H1 (cell line): ENCODE measurements around the gene CEP135. TPM values are rescaled to one million over a fixed set of nuclear protein-coding genes. Genes with fewer than 3 reads are reported as not detected.

Experiments
- CTCF ChIA-PET: fragments of 300-600 bp; sonication (Branson Sonifier 250); formaldehyde crosslinking; loops from one replicate; lab custom pipeline; 2021; ENCODE audit not compliant: partially characterized antibody; lab: Charles Lee
- POLR2A ChIA-PET: fragments of 300-600 bp; sonication (Branson Sonifier 250); formaldehyde crosslinking; loops from one replicate; lab custom pipeline; 2021; ENCODE audit warnings: inconsistent platforms; ENCODE audit not compliant: partially characterized antibody; lab: Charles Lee
- DNase-seq, 2 experiments: peaks; one replicate each; pipeline versions ENCODE4 v3.0.0 to v3.0.0-alpha.2; 2010 to 2022; ENCODE audit warnings: low spot score in 2 of 2, low read depth in 1 of 2, mixed read lengths in 1 of 2
- FAIRE-seq: peaks from 2 replicates; lab custom pipeline; 2011; peaks lifted over from hg19 to GRCh38; lab: Jason Lieb, UNC
- H2AFZ ChIP-seq: 2 replicates; pipeline ENCODE4 v1.8.1; 2012; ENCODE audit warnings: low read length, inconsistent platforms
- H2AK5ac ChIP-seq: 2 replicates; pipeline ENCODE4 v1.6.1; 2013; ENCODE audit warnings: low read depth, low read length
- H2BK120ac ChIP-seq: replicated peaks from 2 replicates; pipeline ENCODE3; 2013; ENCODE audit warnings: low read depth, low read length, inconsistent platforms
- H2BK12ac ChIP-seq: 2 replicates; pipeline ENCODE4 v1.6.1; 2013; ENCODE audit warnings: low read depth, low read length
- H2BK15ac ChIP-seq: 2 replicates; pipeline ENCODE4 v1.6.1; 2013; ENCODE audit warnings: low read length
- H2BK20ac ChIP-seq: 2 replicates; pipeline ENCODE4 v1.6.1; 2013; ENCODE audit warnings: low read length
- H2BK5ac ChIP-seq: 2 replicates; pipeline ENCODE4 v1.6.1; 2013; ENCODE audit warnings: low read depth, low read length
- H3K14ac ChIP-seq: 2 replicates; pipeline ENCODE4 v1.6.1; 2013; ENCODE audit warnings: inconsistent platforms; ENCODE audit not compliant: insufficient read length
- H3K18ac ChIP-seq: 2 replicates; pipeline ENCODE4 v1.6.1; 2013; ENCODE audit warnings: low read length; ENCODE audit errors: extremely low read depth
- H3K23ac ChIP-seq: 2 replicates; pipeline ENCODE4 v1.6.1; 2013; ENCODE audit warnings: inconsistent platforms; ENCODE audit not compliant: insufficient read length
- H3K23me2 ChIP-seq: 2 replicates; pipeline ENCODE4 v1.6.1; 2013; ENCODE audit warnings: low read depth, low read length
- H3K27ac ChIP-seq: 2 replicates; pipeline ENCODE4 v1.6.1; 2011; ENCODE audit warnings: low read depth, low read length, inconsistent platforms
- H3K27me3 ChIP-seq, 4 experiments: replicated peaks in 1 of 4; 1 replicate in 1 of 4; 2 replicates in 3 of 4; pipeline versions ENCODE4 v1.6.1 to v1.8.1; 2011 to 2013; ENCODE audit warnings: low read length in 3 of 4, mild to moderate bottlenecking in 3 of 4, inconsistent platforms in 2 of 4, mixed read lengths in 2 of 4, moderate library complexity in 1 of 4; ENCODE audit not compliant: control insufficient read depth in 3 of 4, insufficient read depth in 3 of 4; ENCODE audit errors: extremely low read depth in 1 of 4
- H3K36me3 ChIP-seq, 4 experiments: 2 replicates each; pipeline versions ENCODE4 v1.6.1 to v1.8.1; 2011 to 2013; ENCODE audit warnings: mild to moderate bottlenecking in 4 of 4, low read length in 3 of 4, moderate library complexity in 2 of 4, control low read depth in 1 of 4, inconsistent platforms in 1 of 4; ENCODE audit not compliant: insufficient read depth in 4 of 4, control insufficient read depth in 2 of 4
- H3K4ac ChIP-seq: replicated peaks from 2 replicates; pipeline ENCODE3; 2013; ENCODE audit warnings: low read length, low read depth, mixed read lengths, inconsistent platforms; ENCODE audit not compliant: insufficient read length
- H3K4me1 ChIP-seq, 4 experiments: replicated peaks in 1 of 4; 1 replicate in 1 of 4; 2 replicates in 3 of 4; pipeline versions ENCODE4 v1.6.1 to v1.8.1; 2011 to 2013; ENCODE audit warnings: low read length in 3 of 4, inconsistent platforms in 2 of 4, mixed read lengths in 1 of 4; ENCODE audit not compliant: insufficient read depth in 4 of 4, control insufficient read depth in 3 of 4
- H3K4me2 ChIP-seq, 2 experiments: 2 replicates each; pipeline versions ENCODE4 v1.6.1 to v1.8.1; 2011 to 2013; ENCODE audit warnings: low read depth in 2 of 2, low read length in 2 of 2, control low read depth in 1 of 2, inconsistent platforms in 1 of 2, mild to moderate bottlenecking in 1 of 2; ENCODE audit not compliant: insufficient read depth in 1 of 2
- H3K4me3 ChIP-seq, 4 experiments: fragments of 200-600, 300-600 bp in 1 of 4; sonication (generic), shearing (Covaris generic), sonication (Bioruptor Twin) in 1 of 4; 2 replicates each; pipeline versions ENCODE4 v1.5.1 to v1.8.1; 2011 to 2016; ENCODE audit warnings: low read length in 4 of 4, low read depth in 3 of 4, control low read depth in 2 of 4, inconsistent platforms in 2 of 4, mild to moderate bottlenecking in 2 of 4, mixed read lengths in 1 of 4, moderate library complexity in 1 of 4; ENCODE audit not compliant: insufficient read depth in 2 of 4; ENCODE audit errors: extremely low read depth in 1 of 4
- H3K56ac ChIP-seq: replicated peaks from 2 replicates; pipeline ENCODE3; 2013; ENCODE audit warnings: low read depth, mild to moderate bottlenecking, mixed read lengths, low read length, inconsistent platforms; ENCODE audit not compliant: insufficient read length
- H3K79me1 ChIP-seq: 2 replicates; pipeline ENCODE4 v1.6.1; 2013; ENCODE audit warnings: low read depth, low read length, control low read depth
- H3K79me2 ChIP-seq, 2 experiments: 2 replicates each; pipeline versions ENCODE4 v1.6.1 to v1.8.1; 2012 to 2013; ENCODE audit warnings: low read length in 2 of 2, mild to moderate bottlenecking in 2 of 2, inconsistent platforms in 1 of 2; ENCODE audit not compliant: insufficient read depth in 2 of 2, control insufficient read depth in 1 of 2
- H3K9ac ChIP-seq, 4 experiments: replicated peaks in 1 of 4; 1 replicate in 1 of 4; 2 replicates in 3 of 4; pipeline versions ENCODE4 v1.6.1 to v1.8.1; 2011 to 2013; ENCODE audit warnings: low read depth in 3 of 4, low read length in 3 of 4, control low read depth in 2 of 4, mild to moderate bottlenecking in 2 of 4, moderate library complexity in 2 of 4, inconsistent platforms in 1 of 4; ENCODE audit errors: extremely low read depth in 1 of 4
- H3K9me3 ChIP-seq, 2 experiments: 2 replicates each; pipeline versions ENCODE4 v1.6.1 to v1.8.1; 2012 to 2013; ENCODE audit warnings: mild to moderate bottlenecking in 2 of 2, moderate library complexity in 2 of 2, control low read depth in 1 of 2, inconsistent platforms in 1 of 2, low read depth in 1 of 2, low read length in 1 of 2, mixed read lengths in 1 of 2; ENCODE audit not compliant: insufficient read depth in 2 of 2
- H4K20me1 ChIP-seq, 2 experiments: replicated peaks in 1 of 2; 2 replicates each; pipeline versions ENCODE3 to v1.8.1; 2011 to 2013; ENCODE audit warnings: inconsistent platforms in 2 of 2, low read length in 2 of 2, mild to moderate bottlenecking in 1 of 2; ENCODE audit not compliant: insufficient read depth in 2 of 2, control insufficient read depth in 1 of 2
- H4K5ac ChIP-seq: 2 replicates; pipeline ENCODE4 v1.6.1; 2013; ENCODE audit warnings: low read length, low read depth, mixed read lengths, inconsistent platforms; ENCODE audit not compliant: insufficient read length
- H4K8ac ChIP-seq: 2 replicates; pipeline ENCODE4 v1.8.0; 2013; ENCODE audit warnings: mild to moderate bottlenecking, moderate library complexity, low read length, inconsistent platforms; ENCODE audit not compliant: insufficient read depth; ENCODE audit errors: extremely low read depth
- H4K91ac ChIP-seq: replicated peaks from 2 replicates; pipeline ENCODE3; 2013; ENCODE audit warnings: low read length, mixed read lengths, inconsistent platforms; ENCODE audit not compliant: insufficient read length
- SIRT6 ChIP-seq: IDR thresholded peaks from one replicate; pipeline ENCODE4 v1.7.1; 2012; ENCODE audit warnings: low read length, inconsistent platforms
- TAF7 ChIP-seq: optimal IDR thresholded peaks from 2 replicates; pipeline ENCODE3; 2011; ENCODE audit warnings: low read depth, mild to moderate bottlenecking, inconsistent platforms, low read length, moderate library complexity, borderline replicate concordance
- ZNF274 ChIP-seq: IDR thresholded peaks from 2 replicates; pipeline ENCODE4 v1.7.0; 2012; ENCODE audit warnings: low read length, borderline replicate concordance; ENCODE audit errors: extremely low read depth
- WGBS, 2 experiments: shearing (Covaris generic) in 1 of 2; methylation state at CpG; one replicate each; pipeline versions ENCODE4 v1.1.6 to v1.1.7; 2013 to 2015; ENCODE audit warnings: low lambda C conversion rate in 2 of 2, mixed read lengths in 2 of 2, inconsistent platforms in 1 of 2, low coverage in 1 of 2, missing lambda C conversion rate in 1 of 2; ENCODE audit not compliant: insufficient replicate concordance in 2 of 2, insufficient coverage in 1 of 2, insufficient read length in 1 of 2; ENCODE audit errors: extremely low coverage in 1 of 2, missing lambda C conversion rate in 1 of 2; 5-methylcytosine and 5-hydroxymethylcytosine counted together
- polyA plus RNA-seq, 7 experiments: library from polyadenylated mRNA; depleted of rRNA in 3 of 7; stranded (reverse) in 5 of 7; unstranded in 2 of 7; fragments of >200 nt in 5 of 7; fragments of 200-250 nt in 2 of 7; gene quantifications; 1 replicate in 5 of 7; 2 replicates in 1 of 7; 4 replicates in 1 of 7; pipeline versions ENCODE4 v1.2.1 to v1.2.3, GENCODE V29; 2011 to 2013; ENCODE audit warnings: missing spikeins in 2 of 7, mixed read lengths in 2 of 7
- total RNA-seq: library from RNA; stranded (reverse); fragmentation: NEBNext Ultra II Directional; extraction: Animal tissue kit (Norgen Biotek cat#: 25700); gene quantifications from 2 replicates; pipeline ENCODE4 v1.2.1, GENCODE V29; 2021

CEP135 gene
- total and polyA plus RNA-seq, 2 of the 8 experiments (the other 6 are each of a cell fraction or from before 2014, with no cell fraction given) = 2.7 to 14.5 TPM

DNA sequence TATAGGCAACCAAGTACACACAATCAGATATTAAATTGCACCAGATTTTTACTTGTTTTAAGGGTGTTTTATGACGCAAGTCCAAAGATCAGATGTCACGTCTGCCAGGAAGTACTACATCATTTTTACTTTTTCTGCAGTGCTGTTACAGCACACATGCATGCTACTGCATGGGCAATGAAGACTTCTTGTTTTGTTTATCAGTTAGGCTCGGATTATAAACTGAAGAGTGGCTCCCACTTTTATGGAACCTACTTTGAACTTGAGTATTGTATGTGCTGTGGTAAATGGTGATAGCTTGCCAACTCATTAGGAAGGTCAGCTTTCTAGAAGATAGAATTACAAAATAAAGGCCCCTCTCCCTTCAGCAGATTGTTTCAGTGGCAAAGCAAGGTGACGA is 131.6 kb downstream of the CEP135 start:
- H3K4me2 ChIP-seq = no peak overlapping the region
- no peak overlapping the region for H3K9ac ChIP-seq
- peaks cover 0 to 2% of the 10 kb centered on the region in 2 experiments for H4K20me1 ChIP-seq
- TF ChIP-seq TAF7 (no peak), SIRT6 (no peak), ZNF274 (no peak)
- no peak overlapping the region for H3K14ac ChIP-seq
- no peak overlapping the region for H2BK120ac ChIP-seq
- H3K27me3 ChIP-seq = no peaks in the 10 kb centered on the region
- H3K4me1 ChIP-seq = peaks cover 0 to 3% (median 2%) of the 10 kb centered on the region in 4 experiments; a peak in 4 of 7 replicates
- no peak overlapping the region for H3K18ac ChIP-seq
- H3K23me2 ChIP-seq = no peaks in the 10 kb centered on the region; the same call in 1 of the 2 replicates
- no peak overlapping the region for H2AK5ac ChIP-seq
- H3K79me1 ChIP-seq = 0 out of 2 replicates have a peak, but pooled peaks cover 3% of the 10 kb centered on the region
- H3K79me2 ChIP-seq = peaks cover 0 to 25% of the 10 kb centered on the region in 2 experiments; a peak in 3 of 4 replicates
- no peak overlapping the region for H4K8ac ChIP-seq
- H3K23ac ChIP-seq = no peak overlapping the region
- H3K9me3 ChIP-seq = peaks cover 10 to 12% of the 10 kb centered on the region in 2 experiments
- POLR2A ChIA-PET = no interaction called here
- CTCF ChIA-PET = interaction anchor here (0.6 kb wide), 1 partner anchor 38 kb away, joined by 3 read pairs; no protein-coding TSS in a partner anchor
- no peak overlapping the region for H2BK20ac ChIP-seq
- H4K91ac ChIP-seq = no peak overlapping the region
- H3K4me3 ChIP-seq = no peak overlapping the region
- no peak overlapping the region for H3K27ac ChIP-seq
- FAIRE-seq (no peak), DNase-seq (no peak)
- H4K5ac ChIP-seq = no peak overlapping the region
- H3K56ac ChIP-seq = no peak overlapping the region
- H2BK15ac ChIP-seq = no peak overlapping the region
- no peak overlapping the region for H3K4ac ChIP-seq
- WGBS, 2 experiments = 85% methylated on average over 4 of the region's 4 CpGs; no CpG with 5 or more reads in 1 of the 2 experiments
- H2AFZ ChIP-seq = no peak overlapping the region
- peaks cover 0 to 9% (median 0%) of the 10 kb centered on the region in 4 experiments; a peak in 2 of 8 replicates for H3K36me3 ChIP-seq
- no peak overlapping the region for H2BK5ac ChIP-seq
- H2BK12ac ChIP-seq = no peak overlapping the region
